Neural cell (in vitro differentiated cells): ENCODE measurements around the gene TDRD3. TPM values are rescaled to one million over a fixed set of nuclear protein-coding genes. Genes with fewer than 3 reads are reported as not detected.

Experiments used
- H2AFZ ChIP-seq: fragments of 200-600, 300-800 bp; sonication (generic), shearing (Covaris generic); 2 replicates; pipeline ENCODE4 v1.6.0; 2014; ENCODE audit warnings: low read depth, mild to moderate bottlenecking, antibody characterized with exemption, low read length, moderate library complexity
- H3F3A ChIP-seq: fragments of 200-600 bp; shearing (Covaris generic); 2 replicates; pipeline ENCODE4 v1.6.1; 2016; ENCODE audit warnings: mild to moderate bottlenecking, moderate library complexity, mixed read lengths, antibody characterized with exemption, low read length; ENCODE audit not compliant: insufficient read depth, poor library complexity, severe bottlenecking
- H3K27ac ChIP-seq: fragments of 200-600, 300-800 bp; sonication (generic), shearing (Covaris generic); 2 replicates; pipeline ENCODE4 v1.5.1; 2014; ENCODE audit warnings: mild to moderate bottlenecking, low read length, moderate library complexity
- H3K27me3 ChIP-seq: fragments of 300-800, 200-600 bp; sonication (generic), shearing (Covaris generic); 2 replicates; pipeline ENCODE4 v1.6.0; 2014; ENCODE audit warnings: mild to moderate bottlenecking, low read depth, low read length, moderate library complexity; ENCODE audit not compliant: insufficient read depth
- H3K36me3 ChIP-seq: fragments of 300-800, 200-600 bp; sonication (generic), shearing (Covaris generic); 2 replicates; pipeline ENCODE4 v1.5.1; 2014; ENCODE audit warnings: mild to moderate bottlenecking, antibody characterized with exemption, low read length, moderate library complexity; ENCODE audit not compliant: insufficient read depth
- H3K4me2 ChIP-seq: fragments of 300-800, 200-600 bp; sonication (generic), shearing (Covaris generic); 2 replicates; pipeline ENCODE4 v1.6.0; 2014; ENCODE audit warnings: mild to moderate bottlenecking, low read length
- H3K4me3 ChIP-seq: fragments of 300-800, 200-600 bp; sonication (generic), shearing (Covaris generic); 2 replicates; pipeline ENCODE4 v1.5.1; 2014; ENCODE audit warnings: mild to moderate bottlenecking, low read length, moderate library complexity
- H3K79me2 ChIP-seq: fragments of 200-600 bp; shearing (Covaris generic); replicated peaks from 2 replicates; pipeline ENCODE4 v1.6.0; 2014; ENCODE audit warnings: mild to moderate bottlenecking, low read length, moderate library complexity; ENCODE audit not compliant: insufficient read depth
- H3K9ac ChIP-seq: fragments of 300-800, 200-600 bp; sonication (generic), shearing (Covaris generic); 2 replicates; pipeline ENCODE4 v1.6.1; 2016; ENCODE audit warnings: mild to moderate bottlenecking, low read length, mixed read lengths
- H3K9me2 ChIP-seq: fragments of 200-600 bp; shearing (Covaris generic); 2 replicates; pipeline ENCODE4 v1.6.1; 2016; ENCODE audit warnings: mild to moderate bottlenecking, low read length, mixed read lengths; ENCODE audit not compliant: insufficient read depth
- H3K9me3 ChIP-seq: fragments of 200-600, 300-800 bp; sonication (generic), shearing (Covaris generic); 2 replicates; pipeline ENCODE4 v1.6.1; 2016; ENCODE audit warnings: mild to moderate bottlenecking, mixed run types, low read length, moderate library complexity, mixed read lengths
- H4K20me1 ChIP-seq: fragments of 200-600 bp; shearing (Covaris generic); 2 replicates; pipeline ENCODE4 v1.6.1; 2016; ENCODE audit warnings: mild to moderate bottlenecking, mixed run types; ENCODE audit not compliant: insufficient read depth
- CTCF ChIP-seq: fragments of 450-650 bp; IDR thresholded peaks from 2 replicates; pipeline ENCODE4 v1.5.1; 2014; ENCODE audit warnings: antibody characterized with exemption, mild to moderate bottlenecking, moderate library complexity; ENCODE audit not compliant: poor library complexity, severe bottlenecking
- EP300 ChIP-seq: fragments of 450-650 bp; conservative IDR thresholded peaks from 2 replicates; pipeline ENCODE4 v1.6.1; 2014; ENCODE audit warnings: antibody characterized with exemption, mild to moderate bottlenecking, moderate library complexity; ENCODE audit not compliant: poor library complexity, severe bottlenecking
- EZH2 ChIP-seq: fragments of 200-600, 300-800 bp; shearing (Covaris generic), sonication (generic); IDR thresholded peaks from 2 replicates; pipeline ENCODE4 v1.6.1; 2014; ENCODE audit warnings: antibody characterized with exemption, low read length, borderline replicate concordance, mild to moderate bottlenecking; ENCODE audit not compliant: insufficient read depth, poor library complexity, severe bottlenecking
- MXI1 ChIP-seq: fragments of 450-650 bp; conservative IDR thresholded peaks from 2 replicates; pipeline ENCODE4 v1.6.1; 2014; ENCODE audit warnings: antibody characterized with exemption, mild to moderate bottlenecking; ENCODE audit not compliant: poor library complexity, severe bottlenecking
- POLR2AphosphoS5 ChIP-seq: IDR thresholded peaks from 2 replicates; pipeline ENCODE4 v1.6.1; 2012
- RAD21 ChIP-seq: fragments of 450-650 bp; conservative IDR thresholded peaks from 2 replicates; pipeline ENCODE4 v1.6.1; 2014; ENCODE audit warnings: antibody characterized with exemption, mild to moderate bottlenecking, moderate library complexity
- REST ChIP-seq: IDR thresholded peaks from 2 replicates; pipeline ENCODE4 v1.6.1; 2012; ENCODE audit warnings: borderline replicate concordance
- SMC3 ChIP-seq: fragments of 450-650 bp; conservative IDR thresholded peaks from 2 replicates; pipeline ENCODE4 v1.6.1; 2014; ENCODE audit warnings: antibody characterized with exemption, mild to moderate bottlenecking, moderate library complexity; ENCODE audit not compliant: poor library complexity
- TAF1 ChIP-seq: IDR thresholded peaks from 2 replicates; pipeline ENCODE4 v1.6.1; 2012; ENCODE audit warnings: low read depth
- polyA plus RNA-seq: library from polyadenylated mRNA; depleted of rRNA; stranded (reverse); fragments of >200 nt; gene quantifications from 2 replicates; pipeline ENCODE4 v1.2.3, GENCODE V29; 2014

The TDRD3 gene
- polyA plus RNA-seq, 1 donor from 2014 or later: 10.0 TPM

GRCh38 chr13:60379837-60380565, 17.0 kb upstream of the TDRD3 start:
- Histone ChIP-seq H3K4me3 (no peak overlapping the region), H3K4me2 (no peak overlapping the region), H2AFZ (no peak overlapping the region)

GRCh38 chr13:60384911-60385310, 12.1 kb upstream of the TDRD3 start:
- no peaks in the 10 kb centered on the region for H4K20me1 ChIP-seq
- no peaks in the 10 kb centered on the region for H3K9me3 ChIP-seq
- H3K79me2 ChIP-seq: no peaks in the 10 kb centered on the region
- H3F3A ChIP-seq: no peaks in the 10 kb centered on the region
- H2AFZ ChIP-seq: no peak overlapping the region
- no peak overlapping the region for H3K4me2 ChIP-seq
- no peak overlapping the region for H3K27ac ChIP-seq
- H3K9ac ChIP-seq: no peak overlapping the region
- H3K9me2 ChIP-seq: no peaks in the 10 kb centered on the region
- no peak overlapping the region for H3K4me3 ChIP-seq
- H3K27me3 ChIP-seq: no peaks in the 10 kb centered on the region
- H3K36me3 ChIP-seq: no peaks in the 10 kb centered on the region
- TF ChIP-seq CTCF (no peak), EZH2 (no peak), SMC3 (no peak), RAD21 (no peak)

More at GRCh38 chr13:60379837-60380565, 17.0 kb upstream of the TDRD3 start:
- no peaks in the 10 kb centered on the region for H3K9me2 ChIP-seq
- no peaks in the 10 kb centered on the region for H3K79me2 ChIP-seq
- no peaks in the 10 kb centered on the region for H4K20me1 ChIP-seq
- no peak for TF ChIP-seq CTCF
- no peak for TF ChIP-seq SMC3
- no peak for TF ChIP-seq EZH2
- no peak for TF ChIP-seq RAD21
- no peak for TF ChIP-seq EP300
- no peak for TF ChIP-seq TAF1
- TF ChIP-seq MXI1: no peak
- no peak for TF ChIP-seq REST
- TF ChIP-seq POLR2AphosphoS5: no peak
- H3F3A ChIP-seq: no peaks in the 10 kb centered on the region
- H3K9ac ChIP-seq: no peak overlapping the region
- H3K27me3 ChIP-seq: no peaks in the 10 kb centered on the region
- no peaks in the 10 kb centered on the region for H3K36me3 ChIP-seq
- no peak overlapping the region for H3K27ac ChIP-seq
- H3K9me3 ChIP-seq: no peaks in the 10 kb centered on the region
